Measurements from ENCODE around the gene EPAS1. TPM values are rescaled to one million over a fixed set of nuclear protein-coding genes. Genes with fewer than 3 reads are reported as not detected.

The EPAS1 gene
- total RNA-seq, 2 experiments from 2014 or later, result 4.2 to 5.4 TPM

DNA sequence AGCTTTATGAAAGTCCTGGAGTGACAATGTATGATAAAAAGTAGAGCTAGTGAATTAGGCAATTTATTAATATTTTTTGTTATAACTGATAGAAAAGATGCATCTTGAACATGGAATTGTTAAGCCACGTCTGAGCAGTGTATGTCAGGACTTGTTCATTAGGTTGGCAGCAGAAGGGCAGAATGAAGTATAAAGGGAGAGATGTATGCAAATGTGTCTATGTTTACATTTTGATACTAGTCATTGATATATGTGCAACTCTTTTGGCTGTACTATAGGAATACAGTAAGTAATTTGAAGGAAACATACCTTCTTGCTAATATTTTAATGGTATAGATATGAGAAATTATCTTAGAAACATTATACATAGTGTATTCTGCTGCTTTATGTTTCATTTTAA lies 133.2 kb downstream of the EPAS1 start:
- peaks cover 16% of the 10 kb centered on the region for H3K4me1 ChIP-seq (ENCODE audit: insufficient read depth, low read length)
- H3K27ac ChIP-seq (ENCODE audit: low read depth in 1 of 2, low read length in 2 of 2), result no peak overlapping the region
- no peaks in the 10 kb centered on the region for H3K27me3 ChIP-seq (ENCODE audit: control insufficient read depth in 1 of 2, insufficient read depth in 2 of 2, low read length in 2 of 2)
- H3K9me3 Mint-ChIP-seq, result peaks cover 2% of the 10 kb centered on the region
- ChIA-PET POLR2A (no interaction called here), CTCF (no interaction called here)
- H3K36me3 Mint-ChIP-seq (ENCODE audit: low read depth), result no peaks in the 10 kb centered on the region
- ATAC-seq (ENCODE audit: poor library complexity) (no peak), DNase-seq (no peak)
- no peaks in the 10 kb centered on the region for H3K27me3 Mint-ChIP-seq
- no peak overlapping the region for H3K27ac Mint-ChIP-seq
- H3K4me3 ChIP-seq (ENCODE audit: low read length), result no peak overlapping the region
- intact Hi-C loops (cut with DNase I, micrococcal nuclease), result no loop called here
- H3K9me3 ChIP-seq (ENCODE audit: control insufficient read depth in 1 of 2, insufficient read depth in 1 of 2, low read length in 2 of 2), result peaks cover 0 to 12% of the 10 kb centered on the region in 2 experiments
- no peak overlapping the region for H3K4me3 Mint-ChIP-seq
- TF ChIP-seq, protein P1, sequence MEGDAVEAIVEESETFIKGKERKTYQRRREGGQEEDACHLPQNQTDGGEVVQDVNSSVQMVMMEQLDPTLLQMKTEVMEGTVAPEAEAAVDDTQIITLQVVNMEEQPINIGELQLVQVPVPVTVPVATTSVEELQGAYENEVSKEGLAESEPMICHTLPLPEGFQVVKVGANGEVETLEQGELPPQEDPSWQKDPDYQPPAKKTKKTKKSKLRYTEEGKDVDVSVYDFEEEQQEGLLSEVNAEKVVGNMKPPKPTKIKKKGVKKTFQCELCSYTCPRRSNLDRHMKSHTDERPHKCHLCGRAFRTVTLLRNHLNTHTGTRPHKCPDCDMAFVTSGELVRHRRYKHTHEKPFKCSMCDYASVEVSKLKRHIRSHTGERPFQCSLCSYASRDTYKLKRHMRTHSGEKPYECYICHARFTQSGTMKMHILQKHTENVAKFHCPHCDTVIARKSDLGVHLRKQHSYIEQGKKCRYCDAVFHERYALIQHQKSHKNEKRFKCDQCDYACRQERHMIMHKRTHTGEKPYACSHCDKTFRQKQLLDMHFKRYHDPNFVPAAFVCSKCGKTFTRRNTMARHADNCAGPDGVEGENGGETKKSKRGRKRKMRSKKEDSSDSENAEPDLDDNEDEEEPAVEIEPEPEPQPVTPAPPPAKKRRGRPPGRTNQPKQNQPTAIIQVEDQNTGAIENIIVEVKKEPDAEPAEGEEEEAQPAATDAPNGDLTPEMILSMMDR (IDR thresholded peaks at IDR 0.05), result no peak
- H3K36me3 ChIP-seq (ENCODE audit: insufficient read depth, low read length), result no peaks in the 10 kb centered on the region
- peaks cover 38% of the 10 kb centered on the region for H3K4me1 Mint-ChIP-seq (ENCODE audit: low read depth)

DNA sequence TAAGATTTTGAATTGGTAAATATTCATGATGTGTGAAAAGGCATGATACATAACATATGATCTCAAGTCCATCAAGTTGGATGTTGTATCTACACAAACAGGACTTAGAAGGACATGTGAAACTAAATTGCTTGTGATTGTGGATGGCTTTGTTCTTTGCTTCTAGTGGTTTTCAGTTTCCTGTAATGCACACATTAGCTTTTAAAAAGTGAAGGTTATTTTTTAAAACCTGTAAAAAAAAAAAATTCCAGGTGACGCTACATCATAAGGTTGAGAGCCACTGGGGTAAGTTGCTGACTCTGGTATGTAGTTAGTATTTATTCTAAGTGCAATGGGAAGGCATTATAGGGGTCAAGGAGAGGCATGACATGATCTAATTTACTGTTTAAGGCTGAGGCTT lies 133.8 kb downstream of the EPAS1 start:
- ChIA-PET POLR2A (no interaction called here), CTCF (no interaction called here)
- Mint-ChIP-seq H3K27ac (no peak overlapping the region), H3K4me3 (no peak overlapping the region), H3K27me3 (no peaks in the 10 kb centered on the region), H3K4me1 (ENCODE audit: low read depth) (peaks cover 38% of the 10 kb centered on the region), H3K9me3 (peaks cover 2% of the 10 kb centered on the region), H3K36me3 (ENCODE audit: low read depth) (no peaks in the 10 kb centered on the region)
- intact Hi-C loops (cut with DNase I, micrococcal nuclease), result no loop called here
- Histone ChIP-seq H3K27me3 (ENCODE audit: control insufficient read depth in 1 of 2, insufficient read depth in 2 of 2, low read length in 2 of 2) (no peaks in the 10 kb centered on the region), H3K4me1 (ENCODE audit: insufficient read depth, low read length) (peaks cover 16% of the 10 kb centered on the region), H3K9me3 (ENCODE audit: control insufficient read depth in 1 of 2, insufficient read depth in 1 of 2, low read length in 2 of 2) (peaks cover 0 to 12% of the 10 kb centered on the region in 2 experiments), H3K4me3 (ENCODE audit: low read length) (no peak overlapping the region), H3K27ac (ENCODE audit: low read depth in 1 of 2, low read length in 2 of 2) (no peak overlapping the region), H3K36me3 (ENCODE audit: insufficient read depth, low read length) (no peaks in the 10 kb centered on the region)
- DNase-seq, result peak in 1 of 14 experiments; percentile 40
- ATAC-seq (ENCODE audit: poor library complexity), result no peak
- TF ChIP-seq, protein P1 (IDR thresholded peaks at IDR 0.05), result no peak

DNA sequence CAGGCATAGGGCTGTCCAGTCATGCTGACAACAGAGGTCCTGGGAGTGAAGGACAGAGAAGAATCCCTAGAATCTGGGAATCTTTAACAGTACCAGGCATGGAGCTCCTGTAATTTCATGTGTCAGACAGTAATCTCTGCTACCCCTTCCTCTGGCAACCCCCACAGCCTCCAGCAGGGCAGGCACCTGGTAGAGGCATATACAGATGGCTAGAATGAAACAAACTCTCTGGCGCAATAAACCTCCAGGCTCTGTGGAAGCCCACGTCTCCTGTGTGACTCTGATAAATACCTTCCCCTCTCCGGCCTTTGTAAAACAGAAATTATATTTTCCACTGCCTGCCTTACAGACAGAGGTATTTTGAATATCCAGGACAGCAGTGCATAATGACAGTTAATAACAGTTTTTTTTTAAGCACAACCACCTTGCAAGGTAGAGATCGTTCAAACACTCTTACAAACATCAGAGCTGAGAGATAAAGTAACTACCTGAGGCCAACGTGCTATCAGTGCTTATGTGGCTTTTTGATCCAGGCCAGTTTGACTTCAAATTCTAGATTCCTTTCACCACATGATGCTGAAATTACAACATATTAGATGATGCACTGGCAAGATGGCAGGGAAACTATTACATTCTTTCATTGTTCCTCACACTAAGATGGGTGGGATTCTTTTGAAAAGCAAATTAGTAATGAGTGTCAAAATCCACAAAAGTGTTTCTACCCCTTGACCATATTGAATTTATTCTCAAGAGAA lies 134.5 kb downstream of the EPAS1 start:
- H3K27ac Mint-ChIP-seq, result no peak overlapping the region
- ChIA-PET CTCF (no interaction called here), POLR2A (no interaction called here)
- peaks cover 16% of the 10 kb centered on the region for H3K4me1 ChIP-seq (ENCODE audit: insufficient read depth, low read length)
- ATAC-seq (ENCODE audit: poor library complexity), result no peak
- H3K36me3 ChIP-seq (ENCODE audit: insufficient read depth, low read length), result no peaks in the 10 kb centered on the region
- peaks cover 2% of the 10 kb centered on the region for H3K9me3 Mint-ChIP-seq
- intact Hi-C loops (cut with DNase I, micrococcal nuclease), result no loop called here
- H3K27ac ChIP-seq (ENCODE audit: low read depth in 1 of 2, low read length in 2 of 2), result no peak overlapping the region
- no peak for DNase-seq
- no peak overlapping the region for H3K4me3 ChIP-seq (ENCODE audit: low read length)
- H3K36me3 Mint-ChIP-seq (ENCODE audit: low read depth), result no peaks in the 10 kb centered on the region
- no peak overlapping the region for H3K4me3 Mint-ChIP-seq
- peaks cover 38% of the 10 kb centered on the region for H3K4me1 Mint-ChIP-seq (ENCODE audit: low read depth)
- H3K27me3 ChIP-seq (ENCODE audit: control insufficient read depth in 1 of 2, insufficient read depth in 2 of 2, low read length in 2 of 2), result no peaks in the 10 kb centered on the region
- H3K27me3 Mint-ChIP-seq, result no peaks in the 10 kb centered on the region
- TF ChIP-seq, protein P1 (IDR thresholded peaks at IDR 0.05), result no peak
- peaks cover 0 to 12% of the 10 kb centered on the region in 2 experiments for H3K9me3 ChIP-seq (ENCODE audit: control insufficient read depth in 1 of 2, insufficient read depth in 1 of 2, low read length in 2 of 2)

All from CD4-positive, alpha-beta T cell (primary cell).